HCT116 (cell line): ENCODE results near the gene NEDD4L. TPM values are rescaled to one million over a fixed set of nuclear protein-coding genes. Genes with fewer than 3 reads are reported as not detected.

Experiments used
- ATAC-seq: fragments of 200-7000 bp; cut with Tn5 transposase; 2 replicates; pipeline ENCODE4 v1.9.1; 2020; ENCODE audit warnings: mild to moderate bottlenecking, moderate library complexity
- BruUV-seq: library from RNA; stranded (reverse); fragments of 400-500 nt; replicated peaks from 2 replicates; lab custom pipeline; 2021; lab: Mats Ljungman, UMichigan
- CTCF ChIA-PET: fragments of 300-600 bp; sonication (Branson Sonifier 250); formaldehyde crosslinking; loops from one replicate; lab custom pipeline; 2021; ENCODE audit warnings: antibody characterized with exemption; lab: Charles Lee
- POLR2A ChIA-PET: fragments of 300-600, 350-600 bp; sonication (Branson Sonifier 250); formaldehyde crosslinking; loops from one replicate; lab custom pipeline; 2021; ENCODE audit warnings: antibody characterized with exemption; lab: Charles Lee
- RAD21 ChIA-PET, 2 experiments: fragments of 300-600 bp; sonication (Branson Sonifier 250); formaldehyde crosslinking; loops; one replicate each; lab custom pipeline; 2023; ENCODE audit warnings: low total read pairs in 2 of 2; ENCODE audit not compliant: uncharacterized antibody in 2 of 2, unreplicated experiment in 2 of 2, low non-redundant PET in 1 of 2; lab: Charles Lee
- DNase-seq: peaks from one replicate; pipeline ENCODE4 v3.0.0-alpha.2; 2010; ENCODE audit warnings: low read depth, low spot score
- H2AFZ ChIP-seq: fragments of 200-600 bp; shearing (Covaris generic), sonication (generic); 2 replicates; pipeline ENCODE4 v1.6.1; 2017; ENCODE audit warnings: low read depth, mixed run types, mixed read lengths, antibody characterized with exemption, low read length; ENCODE audit not compliant: poor library complexity, severe bottlenecking
- H3K27ac ChIP-seq: 2 replicates; pipeline ENCODE4 v1.5.1; 2012; ENCODE audit warnings: low read depth, low read length
- H3K27me3 ChIP-seq: fragments of 200-600 bp; sonication (generic); 2 replicates; pipeline ENCODE4 v1.6.1; 2016; ENCODE audit warnings: mixed run types, low read length, mixed read lengths; ENCODE audit not compliant: insufficient read depth
- H3K36me3 ChIP-seq, 2 experiments: fragments of 200-500 bp in 1 of 2; fragments of 200-600 bp in 1 of 2; sonication (Bioruptor generic) in 1 of 2; sonication (generic) in 1 of 2; 2 replicates each; pipeline versions ENCODE4 v1.5.1 to v1.6.1; 2014 to 2016; ENCODE audit warnings: low read length in 2 of 2, inconsistent platforms in 1 of 2, mixed read lengths in 1 of 2, mixed run types in 1 of 2; ENCODE audit not compliant: insufficient read depth in 2 of 2, control insufficient read depth in 1 of 2
- H3K4me1 ChIP-seq, 2 experiments: fragments of 200-600 bp in 1 of 2; sonication (generic) in 1 of 2; 2 replicates each; pipeline versions ENCODE4 v1.5.1 to v1.6.1; 2012 to 2017; ENCODE audit warnings: low read length in 2 of 2, inconsistent platforms in 1 of 2, mild to moderate bottlenecking in 1 of 2, mixed read lengths in 1 of 2, mixed run types in 1 of 2, moderate library complexity in 1 of 2; ENCODE audit not compliant: insufficient read depth in 2 of 2, control insufficient read depth in 1 of 2
- H3K4me2 ChIP-seq: fragments of 200-600 bp; sonication (generic); 2 replicates; pipeline ENCODE4 v1.6.1; 2017; ENCODE audit warnings: mixed run types, low read length, mixed read lengths
- H3K4me3 ChIP-seq, 2 experiments: fragments of 200-600 bp in 1 of 2; sonication (generic) in 1 of 2; replicated peaks in 1 of 2; 2 replicates each; pipeline ENCODE4 v1.5.1; 2011 to 2016; ENCODE audit warnings: low read length in 2 of 2, control low read depth in 1 of 2, low read depth in 1 of 2, mild to moderate bottlenecking in 1 of 2, mixed read lengths in 1 of 2, mixed run types in 1 of 2
- H3K79me2 ChIP-seq: fragments of 200-600 bp; sonication (generic); 2 replicates; pipeline ENCODE4 v1.6.1; 2017; ENCODE audit warnings: mild to moderate bottlenecking, mixed run types, low read length, moderate library complexity, mixed read lengths; ENCODE audit not compliant: insufficient read depth
- H3K9ac ChIP-seq: fragments of 200-600 bp; sonication (generic); 2 replicates; pipeline ENCODE4 v1.6.1; 2016; ENCODE audit warnings: low read length, mixed read lengths
- H3K9me2 ChIP-seq: fragments of 200-600 bp; sonication (generic), shearing (Covaris generic); 2 replicates; pipeline ENCODE4 v1.6.1; 2017; ENCODE audit warnings: mixed run types, mild to moderate bottlenecking, moderate library complexity; ENCODE audit not compliant: insufficient read depth
- H3K9me3 ChIP-seq, 2 experiments: fragments of 200-500 bp in 1 of 2; fragments of 200-600 bp in 1 of 2; sonication (Bioruptor generic) in 1 of 2; sonication (generic) in 1 of 2; 2 replicates each; pipeline ENCODE4 v1.6.1; 2014 to 2017; ENCODE audit warnings: low read length in 2 of 2, mixed read lengths in 2 of 2, inconsistent platforms in 1 of 2, low read depth in 1 of 2, mild to moderate bottlenecking in 1 of 2, mixed run types in 1 of 2, moderate library complexity in 1 of 2; ENCODE audit not compliant: control insufficient read depth in 1 of 2, insufficient read depth in 1 of 2
- H4K20me1 ChIP-seq: fragments of 200-600 bp; sonication (generic), shearing (Covaris generic); 2 replicates; pipeline ENCODE4 v1.6.1; 2017; ENCODE audit warnings: mixed run types, mild to moderate bottlenecking, moderate library complexity; ENCODE audit not compliant: insufficient read depth
- CEBPB ChIP-seq: IDR thresholded peaks from 2 replicates; pipeline ENCODE4 v1.6.1; 2012; ENCODE audit warnings: low read depth
- ELF1 ChIP-seq: IDR thresholded peaks from 2 replicates; pipeline ENCODE4 v1.6.1; 2012; ENCODE audit warnings: low read depth, borderline replicate concordance
- EZH2 ChIP-seq: fragments of 200-600 bp; sonication (generic); IDR thresholded peaks from 2 replicates; pipeline ENCODE4 v1.6.1; 2017; ENCODE audit warnings: antibody characterized with exemption, mixed run types
- JUND ChIP-seq: IDR thresholded peaks from 2 replicates; pipeline ENCODE4 v1.6.1; 2012
- POLR2A ChIP-seq: IDR thresholded peaks from 2 replicates; pipeline ENCODE4 v1.7.0; 2011; ENCODE audit warnings: borderline replicate concordance; ENCODE audit not compliant: insufficient read depth, insufficient read length; ENCODE audit errors: extremely low read depth
- POLR2AphosphoS5 ChIP-seq: IDR thresholded peaks from 2 replicates; pipeline ENCODE4 v1.6.1; 2011; ENCODE audit warnings: mild to moderate bottlenecking, low read depth, low read length, moderate library complexity
- RAD21 ChIP-seq: IDR thresholded peaks from 2 replicates; pipeline ENCODE4 v1.6.1; 2012; ENCODE audit warnings: low read depth, mild to moderate bottlenecking
- SIN3A ChIP-seq: IDR thresholded peaks from 2 replicates; pipeline ENCODE4 v1.6.1; 2012; ENCODE audit warnings: low read depth
- SP1 ChIP-seq: IDR thresholded peaks from 2 replicates; pipeline ENCODE4 v1.6.1; 2012; ENCODE audit warnings: low read depth
- SRF ChIP-seq: IDR thresholded peaks from 2 replicates; pipeline ENCODE4 v1.6.1; 2012; ENCODE audit warnings: low read depth
- TCF7L2 ChIP-seq: IDR thresholded peaks from 2 replicates; pipeline ENCODE4 v1.7.0; 2011; ENCODE audit warnings: borderline replicate concordance, inconsistent platforms; ENCODE audit not compliant: insufficient read depth, insufficient read length; ENCODE audit errors: extremely low read depth
- YY1 ChIP-seq: IDR thresholded peaks from 2 replicates; pipeline ENCODE4 v1.6.1; 2011; ENCODE audit warnings: low read length, low read depth, moderate library complexity, mild to moderate bottlenecking; ENCODE audit not compliant: insufficient replicate concordance; ENCODE audit errors: extremely low read depth
- intact Hi-C: fragments of 100-400 bp; cut with micrococcal nuclease; formaldehyde crosslinking; loops from 2 replicates; pipeline ENCODE4 v1.10.0; 2022
- total RNA-seq: library from RNA; stranded (reverse); gene quantifications from one replicate; pipeline ENCODE4 v1.2.1, GENCODE V29; 2021; ENCODE audit not compliant: unreplicated experiment
- TF ChIP-seq, protein P1 (sequence below), 3 experiments: fragments of 200-600 bp in 1 of 3; sonication (generic) in 1 of 3; IDR thresholded peaks in 2 of 3; conservative IDR thresholded peaks in 1 of 3; 2 replicates each; pipeline ENCODE4 v1.5.1; 2012 to 2017; ENCODE audit warnings: low read depth in 2 of 3, low read length in 2 of 3, antibody characterized with exemption in 1 of 3, borderline replicate concordance in 1 of 3, control low read depth in 1 of 3, mild to moderate bottlenecking in 1 of 3, mixed read lengths in 1 of 3, mixed run types in 1 of 3, moderate library complexity in 1 of 3; ENCODE audit not compliant: insufficient read depth in 1 of 3
- TF ChIP-seq, protein P2 (sequence below): IDR thresholded peaks from 2 replicates; pipeline ENCODE4 v1.6.1; 2012; ENCODE audit warnings: low read depth

NEDD4L gene
- total RNA-seq, 1 experiment from 2014 or later, result 41.5 TPM

DNA sequence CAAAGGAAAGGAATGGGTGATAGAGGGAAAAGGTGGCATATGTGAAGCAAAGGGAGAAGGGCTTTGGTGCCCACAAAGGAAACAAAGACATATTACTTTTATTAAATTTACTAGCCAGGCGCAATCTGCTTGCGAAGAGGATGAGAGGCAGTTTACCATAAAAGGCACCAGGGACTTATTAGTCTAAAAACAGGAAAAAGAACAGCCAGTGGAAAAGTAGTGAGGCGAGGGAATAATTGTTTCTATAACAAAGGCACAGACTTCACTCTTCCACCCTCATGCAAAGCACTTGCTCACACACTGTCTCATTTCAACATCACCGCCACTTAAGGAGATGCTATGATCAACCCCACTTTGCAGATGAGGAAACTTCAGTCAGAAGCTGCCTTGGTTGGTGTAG, 374.3 kb downstream of the NEDD4L start:
- H3K4me2 ChIP-seq, result no peak overlapping the region
- ChIA-PET CTCF (no interaction called here), RAD21 (no interaction called here), POLR2A (no interaction called here)
- H3K36me3 ChIP-seq, result no peaks in the 10 kb centered on the region
- ATAC-seq, result no peak
- H3K27ac ChIP-seq, result no peak overlapping the region
- H3K4me3 ChIP-seq, result no peak overlapping the region
- intact Hi-C loops, result no loop called here
- H3K9ac ChIP-seq, result no peak overlapping the region
- BruUV-seq, result no TSS peak
- H3K27me3 ChIP-seq, result no peaks in the 10 kb centered on the region; the same call in 1 of the 2 replicates
- no peaks in the 10 kb centered on the region for H4K20me1 ChIP-seq
- H3K9me2 ChIP-seq, result no peaks in the 10 kb centered on the region
- H3K79me2 ChIP-seq, result no peaks in the 10 kb centered on the region
- DNase-seq, result no peak
- no peaks in the 10 kb centered on the region for H3K9me3 ChIP-seq
- TF ChIP-seq SP1, result no peak
- no peak for TF ChIP-seq POLR2AphosphoS5
- no peak for TF ChIP-seq POLR2A
- no peak for TF ChIP-seq EZH2
- TF ChIP-seq SIN3A, result no peak
- TF ChIP-seq RAD21, result no peak
- TF ChIP-seq CEBPB, result no peak
- no peak for TF ChIP-seq ELF1
- no peak for TF ChIP-seq JUND
- TF ChIP-seq, protein P1, sequence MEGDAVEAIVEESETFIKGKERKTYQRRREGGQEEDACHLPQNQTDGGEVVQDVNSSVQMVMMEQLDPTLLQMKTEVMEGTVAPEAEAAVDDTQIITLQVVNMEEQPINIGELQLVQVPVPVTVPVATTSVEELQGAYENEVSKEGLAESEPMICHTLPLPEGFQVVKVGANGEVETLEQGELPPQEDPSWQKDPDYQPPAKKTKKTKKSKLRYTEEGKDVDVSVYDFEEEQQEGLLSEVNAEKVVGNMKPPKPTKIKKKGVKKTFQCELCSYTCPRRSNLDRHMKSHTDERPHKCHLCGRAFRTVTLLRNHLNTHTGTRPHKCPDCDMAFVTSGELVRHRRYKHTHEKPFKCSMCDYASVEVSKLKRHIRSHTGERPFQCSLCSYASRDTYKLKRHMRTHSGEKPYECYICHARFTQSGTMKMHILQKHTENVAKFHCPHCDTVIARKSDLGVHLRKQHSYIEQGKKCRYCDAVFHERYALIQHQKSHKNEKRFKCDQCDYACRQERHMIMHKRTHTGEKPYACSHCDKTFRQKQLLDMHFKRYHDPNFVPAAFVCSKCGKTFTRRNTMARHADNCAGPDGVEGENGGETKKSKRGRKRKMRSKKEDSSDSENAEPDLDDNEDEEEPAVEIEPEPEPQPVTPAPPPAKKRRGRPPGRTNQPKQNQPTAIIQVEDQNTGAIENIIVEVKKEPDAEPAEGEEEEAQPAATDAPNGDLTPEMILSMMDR (IDR thresholded peaks at IDR 0.05 in 2 of 3, conservative IDR thresholded peaks at IDR 0.05 in 1 of 3; ENCODE audit: borderline replicate concordance in 1 of 3, insufficient read depth in 1 of 3, low read depth in 2 of 3, low read length in 2 of 3), result no peak
- no peak for TF ChIP-seq TCF7L2
- TF ChIP-seq, protein P2, sequence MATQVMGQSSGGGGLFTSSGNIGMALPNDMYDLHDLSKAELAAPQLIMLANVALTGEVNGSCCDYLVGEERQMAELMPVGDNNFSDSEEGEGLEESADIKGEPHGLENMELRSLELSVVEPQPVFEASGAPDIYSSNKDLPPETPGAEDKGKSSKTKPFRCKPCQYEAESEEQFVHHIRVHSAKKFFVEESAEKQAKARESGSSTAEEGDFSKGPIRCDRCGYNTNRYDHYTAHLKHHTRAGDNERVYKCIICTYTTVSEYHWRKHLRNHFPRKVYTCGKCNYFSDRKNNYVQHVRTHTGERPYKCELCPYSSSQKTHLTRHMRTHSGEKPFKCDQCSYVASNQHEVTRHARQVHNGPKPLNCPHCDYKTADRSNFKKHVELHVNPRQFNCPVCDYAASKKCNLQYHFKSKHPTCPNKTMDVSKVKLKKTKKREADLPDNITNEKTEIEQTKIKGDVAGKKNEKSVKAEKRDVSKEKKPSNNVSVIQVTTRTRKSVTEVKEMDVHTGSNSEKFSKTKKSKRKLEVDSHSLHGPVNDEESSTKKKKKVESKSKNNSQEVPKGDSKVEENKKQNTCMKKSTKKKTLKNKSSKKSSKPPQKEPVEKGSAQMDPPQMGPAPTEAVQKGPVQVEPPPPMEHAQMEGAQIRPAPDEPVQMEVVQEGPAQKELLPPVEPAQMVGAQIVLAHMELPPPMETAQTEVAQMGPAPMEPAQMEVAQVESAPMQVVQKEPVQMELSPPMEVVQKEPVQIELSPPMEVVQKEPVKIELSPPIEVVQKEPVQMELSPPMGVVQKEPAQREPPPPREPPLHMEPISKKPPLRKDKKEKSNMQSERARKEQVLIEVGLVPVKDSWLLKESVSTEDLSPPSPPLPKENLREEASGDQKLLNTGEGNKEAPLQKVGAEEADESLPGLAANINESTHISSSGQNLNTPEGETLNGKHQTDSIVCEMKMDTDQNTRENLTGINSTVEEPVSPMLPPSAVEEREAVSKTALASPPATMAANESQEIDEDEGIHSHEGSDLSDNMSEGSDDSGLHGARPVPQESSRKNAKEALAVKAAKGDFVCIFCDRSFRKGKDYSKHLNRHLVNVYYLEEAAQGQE, result no peak
- TF ChIP-seq YY1, result no peak
- TF ChIP-seq SRF, result no peak
- H2AFZ ChIP-seq, result no peak overlapping the region
- H3K4me1 ChIP-seq, result peaks cover 0 to 5% of the 10 kb centered on the region in 2 experiments; a peak in 1 of 4 replicates
